MM.1S (cell line): ENCODE measurements around the gene ARTN.

Experiments
- DNase-seq: peaks from one replicate; pipeline ENCODE4 v3.0.0-alpha.2; 2015
- H2AFZ ChIP-seq: fragments of 300-600 bp; sonication (generic); 2 replicates; pipeline ENCODE4 v1.6.0; 2016; ENCODE audit warnings: antibody characterized with exemption, low read length
- H3F3A ChIP-seq: fragments of 300-600 bp; sonication (generic); 2 replicates; pipeline ENCODE4 v1.6.1; 2016; ENCODE audit warnings: mild to moderate bottlenecking, antibody characterized with exemption, low read length, moderate library complexity, mixed read lengths; ENCODE audit not compliant: insufficient read depth
- H3K27ac ChIP-seq: fragments of 300-600 bp; sonication (generic); 2 replicates; pipeline ENCODE4 v1.5.1; 2016; ENCODE audit warnings: mild to moderate bottlenecking, low read length
- H3K27me3 ChIP-seq: fragments of 300-600 bp; sonication (generic); replicated peaks from 2 replicates; pipeline ENCODE4 v1.6.0; 2016; ENCODE audit warnings: low read length; ENCODE audit not compliant: insufficient read depth
- H3K36me3 ChIP-seq: fragments of 300-600 bp; sonication (generic); replicated peaks from 2 replicates; pipeline ENCODE4 v1.6.1; 2016; ENCODE audit warnings: mild to moderate bottlenecking, low read length, mixed read lengths; ENCODE audit not compliant: insufficient read depth
- H3K4me1 ChIP-seq: fragments of 300-600 bp; sonication (generic); 2 replicates; pipeline ENCODE4 v1.6.1; 2016; ENCODE audit warnings: low read length, mixed read lengths
- H3K4me2 ChIP-seq: fragments of 300-600 bp; sonication (generic); 2 replicates; pipeline ENCODE4 v1.6.0; 2016; ENCODE audit warnings: low read depth, low read length
- H3K4me3 ChIP-seq: fragments of 300-600 bp; sonication (generic); 2 replicates; pipeline ENCODE4 v1.5.1; 2016; ENCODE audit warnings: low read length, mixed read lengths
- H3K79me2 ChIP-seq: fragments of 300-600 bp; sonication (generic); 2 replicates; pipeline ENCODE4 v1.6.1; 2016; ENCODE audit warnings: mixed run types, low read length, mixed read lengths
- H3K9ac ChIP-seq: fragments of 300-600 bp; sonication (generic); 2 replicates; pipeline ENCODE4 v1.6.1; 2016; ENCODE audit warnings: low read length, mixed read lengths
- H3K9me2 ChIP-seq: fragments of 300-600 bp; sonication (generic); replicated peaks from 2 replicates; pipeline ENCODE4 v1.6.1; 2016; ENCODE audit warnings: mild to moderate bottlenecking, low read length, mixed read lengths; ENCODE audit not compliant: insufficient read depth
- H3K9me3 ChIP-seq: fragments of 300-600 bp; sonication (generic); replicated peaks from 2 replicates; pipeline ENCODE4 v1.6.1; 2016; ENCODE audit warnings: mild to moderate bottlenecking, low read length, mixed read lengths; ENCODE audit not compliant: insufficient read depth
- H4K20me1 ChIP-seq: fragments of 300-600 bp; sonication (generic); 2 replicates; pipeline ENCODE4 v1.6.1; 2016; ENCODE audit warnings: mild to moderate bottlenecking, low read length, moderate library complexity, mixed read lengths; ENCODE audit not compliant: insufficient read depth
- EZH2 ChIP-seq: fragments of 300-600 bp; sonication (generic); optimal IDR thresholded peaks from 2 replicates; pipeline ENCODE3; 2017; ENCODE audit warnings: low read depth, mild to moderate bottlenecking, antibody characterized with exemption, low read length, mixed read lengths
- EZH2phosphoT487 ChIP-seq: fragments of 300-600 bp; sonication (generic); IDR thresholded peaks from 2 replicates; pipeline ENCODE4 v1.6.1; 2018; ENCODE audit warnings: antibody characterized with exemption, low read length
- TF ChIP-seq, protein P1 (sequence below): fragments of 300-600 bp; sonication (generic); IDR thresholded peaks from 2 replicates; pipeline ENCODE4 v1.5.1; 2016; ENCODE audit warnings: antibody characterized with exemption, low read length, mixed read lengths

The ARTN gene

DNA sequence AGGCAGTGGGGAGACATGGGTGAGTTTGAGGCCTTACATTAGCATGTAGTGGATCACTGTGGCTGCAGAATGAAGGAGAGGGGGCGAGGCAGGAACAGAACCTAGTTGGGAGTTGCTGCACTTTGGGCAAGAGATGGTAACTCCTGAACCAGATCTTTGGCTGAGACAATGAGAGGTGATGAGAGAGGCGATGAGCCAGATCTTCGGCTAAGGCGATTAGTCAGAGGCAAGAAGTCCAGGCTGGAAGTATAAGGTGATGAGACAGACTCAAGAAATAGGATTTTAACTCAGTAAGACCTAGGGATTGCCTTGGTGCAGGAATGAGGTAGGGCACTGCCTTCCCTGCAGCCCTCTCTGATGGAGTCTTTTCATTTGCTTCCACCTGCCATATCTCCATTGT, 9.1 kb upstream of the ARTN start:
- H3K27ac ChIP-seq: no peak overlapping the region
- no peak overlapping the region for H3K4me2 ChIP-seq
- no peaks in the 10 kb centered on the region for H3K79me2 ChIP-seq
- no peak overlapping the region for H3K9ac ChIP-seq
- H3K36me3 ChIP-seq: no peaks in the 10 kb centered on the region
- no peaks in the 10 kb centered on the region for H3K9me2 ChIP-seq
- H4K20me1 ChIP-seq: no peaks in the 10 kb centered on the region
- no peak for TF ChIP-seq EZH2phosphoT487
- no peak for TF ChIP-seq EZH2
- TF ChIP-seq, protein P1, sequence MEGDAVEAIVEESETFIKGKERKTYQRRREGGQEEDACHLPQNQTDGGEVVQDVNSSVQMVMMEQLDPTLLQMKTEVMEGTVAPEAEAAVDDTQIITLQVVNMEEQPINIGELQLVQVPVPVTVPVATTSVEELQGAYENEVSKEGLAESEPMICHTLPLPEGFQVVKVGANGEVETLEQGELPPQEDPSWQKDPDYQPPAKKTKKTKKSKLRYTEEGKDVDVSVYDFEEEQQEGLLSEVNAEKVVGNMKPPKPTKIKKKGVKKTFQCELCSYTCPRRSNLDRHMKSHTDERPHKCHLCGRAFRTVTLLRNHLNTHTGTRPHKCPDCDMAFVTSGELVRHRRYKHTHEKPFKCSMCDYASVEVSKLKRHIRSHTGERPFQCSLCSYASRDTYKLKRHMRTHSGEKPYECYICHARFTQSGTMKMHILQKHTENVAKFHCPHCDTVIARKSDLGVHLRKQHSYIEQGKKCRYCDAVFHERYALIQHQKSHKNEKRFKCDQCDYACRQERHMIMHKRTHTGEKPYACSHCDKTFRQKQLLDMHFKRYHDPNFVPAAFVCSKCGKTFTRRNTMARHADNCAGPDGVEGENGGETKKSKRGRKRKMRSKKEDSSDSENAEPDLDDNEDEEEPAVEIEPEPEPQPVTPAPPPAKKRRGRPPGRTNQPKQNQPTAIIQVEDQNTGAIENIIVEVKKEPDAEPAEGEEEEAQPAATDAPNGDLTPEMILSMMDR: no peak
- H3K4me3 ChIP-seq: no peak overlapping the region
- no peaks in the 10 kb centered on the region for H3F3A ChIP-seq
- H3K27me3 ChIP-seq: no peaks in the 10 kb centered on the region
- no peak overlapping the region for H2AFZ ChIP-seq
- H3K9me3 ChIP-seq: no peaks in the 10 kb centered on the region
- H3K4me1 ChIP-seq: no peaks in the 10 kb centered on the region
- DNase-seq: no peak

DNA sequence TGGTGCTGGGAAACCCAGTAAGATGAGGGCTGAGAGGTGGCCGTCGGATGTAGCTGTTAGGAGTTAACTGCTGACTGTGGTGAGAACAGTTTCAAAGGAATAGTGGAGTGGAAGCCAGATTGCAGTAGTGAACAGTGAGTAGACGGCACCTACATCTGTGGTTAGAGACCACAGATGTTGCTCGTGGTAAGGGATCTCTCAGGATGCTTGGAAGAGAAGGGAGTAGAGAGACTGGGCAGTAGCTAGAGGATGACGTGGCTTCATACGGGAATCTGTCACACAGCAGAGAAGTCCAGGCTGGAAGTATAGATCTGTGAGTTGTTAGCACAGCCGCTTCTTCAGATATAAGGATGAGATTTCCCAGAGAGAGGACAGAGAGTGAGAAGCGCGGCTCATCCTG, 7.8 kb upstream of the ARTN start:
- no peak overlapping the region for H3K4me2 ChIP-seq
- H3K27ac ChIP-seq: no peak overlapping the region
- H3F3A ChIP-seq: no peaks in the 10 kb centered on the region
- TF ChIP-seq, protein P1: no peak
- no peak for TF ChIP-seq EZH2
- TF ChIP-seq EZH2phosphoT487: no peak
- H3K9me2 ChIP-seq: no peaks in the 10 kb centered on the region
- H4K20me1 ChIP-seq: no peaks in the 10 kb centered on the region
- no peaks in the 10 kb centered on the region for H3K36me3 ChIP-seq
- H3K9me3 ChIP-seq: no peaks in the 10 kb centered on the region
- no peaks in the 10 kb centered on the region for H3K4me1 ChIP-seq
- no peak for DNase-seq
- no peaks in the 10 kb centered on the region for H3K27me3 ChIP-seq
- H2AFZ ChIP-seq: no peak overlapping the region
- no peak overlapping the region for H3K9ac ChIP-seq
- no peak overlapping the region for H3K4me3 ChIP-seq
- H3K79me2 ChIP-seq: no peaks in the 10 kb centered on the region

DNA sequence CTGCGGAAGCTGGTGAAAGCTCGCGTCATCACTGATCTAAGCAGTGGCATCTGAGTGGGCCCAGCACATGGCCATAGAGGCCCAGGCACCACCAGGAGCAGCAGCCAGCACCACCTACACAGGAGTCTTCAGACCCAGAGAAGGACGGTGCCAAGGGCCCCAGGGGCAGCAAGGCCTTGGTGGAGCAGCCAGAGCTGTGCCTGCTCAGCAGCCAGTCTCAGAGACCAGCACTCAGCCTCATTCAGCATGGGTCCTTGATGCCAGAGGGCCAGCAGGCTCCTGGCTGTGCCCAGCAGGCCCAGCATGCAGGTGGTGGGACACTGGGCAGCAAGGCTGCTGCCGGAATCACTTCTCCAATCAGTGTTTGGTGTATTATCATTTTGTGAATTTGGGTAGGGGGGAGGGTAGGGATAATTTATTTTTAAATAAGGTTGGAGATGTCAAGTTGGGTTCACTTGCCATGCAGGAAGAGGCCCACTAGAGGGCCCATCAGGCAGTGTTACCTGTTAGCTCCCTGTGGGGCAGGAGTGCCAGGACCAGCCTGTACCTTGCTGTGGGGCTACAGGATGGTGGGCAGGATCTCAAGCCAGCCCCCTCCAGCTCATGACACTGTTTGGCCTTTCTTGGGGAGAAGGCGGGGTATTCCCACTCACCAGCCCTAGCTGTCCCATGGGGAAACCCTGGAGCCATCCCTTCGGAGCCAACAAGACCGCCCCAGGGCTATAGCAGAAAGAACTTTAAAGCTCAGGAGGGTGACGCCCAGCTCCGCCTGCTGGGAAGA, 3.2 kb upstream of the ARTN start:
- no peaks in the 10 kb centered on the region for H3K36me3 ChIP-seq
- no peaks in the 10 kb centered on the region for H3F3A ChIP-seq
- H3K27me3 ChIP-seq: no peaks in the 10 kb centered on the region
- peaks cover 5% of the 10 kb centered on the region for H3K4me1 ChIP-seq
- no peak overlapping the region for H2AFZ ChIP-seq
- H3K9ac ChIP-seq: no peak overlapping the region
- no peak overlapping the region for H3K4me2 ChIP-seq
- H3K9me3 ChIP-seq: no peaks in the 10 kb centered on the region
- TF ChIP-seq EZH2phosphoT487 (no peak), EZH2 (no peak)
- TF ChIP-seq, protein P1: peak; percentile 57
- no peak overlapping the region for H3K4me3 ChIP-seq
- H3K79me2 ChIP-seq: no peaks in the 10 kb centered on the region
- no peak overlapping the region for H3K27ac ChIP-seq
- H4K20me1 ChIP-seq: no peaks in the 10 kb centered on the region
- peak; percentile 24 for DNase-seq
- no peaks in the 10 kb centered on the region for H3K9me2 ChIP-seq
